Stimulated activated CD8-positive, alpha-beta memory T cell treated with anti-CD3 and anti-CD28 coated beads, Interleukin-15, amount 100 ng/mL, for 1 hour (primary cell): ENCODE data around the gene PLCB1.

Experiments used
- DNase-seq: peaks from one replicate; pipeline ENCODE4 v3.0.0-alpha.2; 2020; ENCODE audit warnings: low read depth

PLCB1 gene

GRCh38 chr20:8212286-8212685 is 80.2 kb downstream of the PLCB1 start:
- no peak for DNase-seq

GRCh38 chr20:8213270-8213669 is 81.2 kb downstream of the PLCB1 start:
- no peak for DNase-seq

- no peak for DNase-seq
Observed at GRCh38 chr20:8213831-8214587, 81.9 kb downstream of the PLCB1 start.

GRCh38 chr20:8215361-8215781 is 83.3 kb downstream of the PLCB1 start:
- DNase-seq = no peak

- no peak for DNase-seq
Observed at GRCh38 chr20:8216375-8217200, 84.5 kb downstream of the PLCB1 start.

- DNase-seq = no peak
Observed at GRCh38 chr20:8218861-8219260, 86.8 kb downstream of the PLCB1 start.

- no peak for DNase-seq
Observed at GRCh38 chr20:8219403-8219802, 87.3 kb downstream of the PLCB1 start.

GRCh38 chr20:8220716-8221115 is 88.7 kb downstream of the PLCB1 start:
- DNase-seq = no peak

GRCh38 chr20:8221887-8222419 is 89.9 kb downstream of the PLCB1 start:
- no peak for DNase-seq

- DNase-seq = no peak
Observed at GRCh38 chr20:8223091-8223870, 91.2 kb downstream of the PLCB1 start.

- DNase-seq = no peak
Observed at GRCh38 chr20:8225658-8226057, 93.6 kb downstream of the PLCB1 start.

- DNase-seq = no peak
Observed at GRCh38 chr20:8226106-8226505, 94.0 kb downstream of the PLCB1 start.

GRCh38 chr20:8227293-8227692 is 95.2 kb downstream of the PLCB1 start:
- no peak for DNase-seq

GRCh38 chr20:8228315-8228714 is 96.2 kb downstream of the PLCB1 start:
- no peak for DNase-seq

GRCh38 chr20:8229090-8229489 is 97.0 kb downstream of the PLCB1 start:
- DNase-seq = no peak

GRCh38 chr20:8231038-8231437 is 99.0 kb downstream of the PLCB1 start:
- DNase-seq = no peak

GRCh38 chr20:8232332-8232731 is 100.3 kb downstream of the PLCB1 start:
- no peak for DNase-seq

GRCh38 chr20:8234580-8234979 is 102.5 kb downstream of the PLCB1 start:
- no peak for DNase-seq

- DNase-seq = no peak
Observed at GRCh38 chr20:8242066-8242465, 110.0 kb downstream of the PLCB1 start.

- DNase-seq = no peak
Observed at GRCh38 chr20:8242827-8243724, 111.0 kb downstream of the PLCB1 start.

- no peak for DNase-seq
Observed at GRCh38 chr20:8244637-8245036, 112.6 kb downstream of the PLCB1 start.
